Measurements from ENCODE around the gene P4HB.
A peak's percentile ranks its signal among the peaks of the same experiment; 100 is the strongest.

The P4HB gene

GRCh38 chr17:81885454-81885853 lies 25.1 kb upstream of the P4HB start:
- no peak for DNase-seq (ENCODE audit: low read depth in 2 of 2)
- TF ChIP-seq, protein P1, sequence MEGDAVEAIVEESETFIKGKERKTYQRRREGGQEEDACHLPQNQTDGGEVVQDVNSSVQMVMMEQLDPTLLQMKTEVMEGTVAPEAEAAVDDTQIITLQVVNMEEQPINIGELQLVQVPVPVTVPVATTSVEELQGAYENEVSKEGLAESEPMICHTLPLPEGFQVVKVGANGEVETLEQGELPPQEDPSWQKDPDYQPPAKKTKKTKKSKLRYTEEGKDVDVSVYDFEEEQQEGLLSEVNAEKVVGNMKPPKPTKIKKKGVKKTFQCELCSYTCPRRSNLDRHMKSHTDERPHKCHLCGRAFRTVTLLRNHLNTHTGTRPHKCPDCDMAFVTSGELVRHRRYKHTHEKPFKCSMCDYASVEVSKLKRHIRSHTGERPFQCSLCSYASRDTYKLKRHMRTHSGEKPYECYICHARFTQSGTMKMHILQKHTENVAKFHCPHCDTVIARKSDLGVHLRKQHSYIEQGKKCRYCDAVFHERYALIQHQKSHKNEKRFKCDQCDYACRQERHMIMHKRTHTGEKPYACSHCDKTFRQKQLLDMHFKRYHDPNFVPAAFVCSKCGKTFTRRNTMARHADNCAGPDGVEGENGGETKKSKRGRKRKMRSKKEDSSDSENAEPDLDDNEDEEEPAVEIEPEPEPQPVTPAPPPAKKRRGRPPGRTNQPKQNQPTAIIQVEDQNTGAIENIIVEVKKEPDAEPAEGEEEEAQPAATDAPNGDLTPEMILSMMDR (IDR thresholded peaks at IDR 0.05; ENCODE audit: low read depth, low read length), result no peak
- no peak overlapping the region for H3K4me3 ChIP-seq (replicated peaks in 1 of 2; ENCODE audit: low read depth in 2 of 2, low read length in 2 of 2)

GRCh38 chr17:81884968-81885367 lies 24.6 kb upstream of the P4HB start:
- H3K4me3 ChIP-seq (replicated peaks in 1 of 2; ENCODE audit: low read depth in 2 of 2, low read length in 2 of 2), result no peak overlapping the region
- DNase-seq (ENCODE audit: low read depth in 2 of 2), result no peak
- TF ChIP-seq, protein P1 (IDR thresholded peaks at IDR 0.05; ENCODE audit: low read depth, low read length), result no peak

- no peak overlapping the region for H3K4me3 ChIP-seq (replicated peaks in 1 of 2; ENCODE audit: low read depth in 2 of 2, low read length in 2 of 2)
- TF ChIP-seq, protein P1 (IDR thresholded peaks at IDR 0.05; ENCODE audit: low read depth, low read length), result no peak
- DNase-seq (ENCODE audit: low read depth in 2 of 2), result peak; percentile 48 to 59
Observed at GRCh38 chr17:81884520-81884919, 24.2 kb upstream of the P4HB start.

DNA sequence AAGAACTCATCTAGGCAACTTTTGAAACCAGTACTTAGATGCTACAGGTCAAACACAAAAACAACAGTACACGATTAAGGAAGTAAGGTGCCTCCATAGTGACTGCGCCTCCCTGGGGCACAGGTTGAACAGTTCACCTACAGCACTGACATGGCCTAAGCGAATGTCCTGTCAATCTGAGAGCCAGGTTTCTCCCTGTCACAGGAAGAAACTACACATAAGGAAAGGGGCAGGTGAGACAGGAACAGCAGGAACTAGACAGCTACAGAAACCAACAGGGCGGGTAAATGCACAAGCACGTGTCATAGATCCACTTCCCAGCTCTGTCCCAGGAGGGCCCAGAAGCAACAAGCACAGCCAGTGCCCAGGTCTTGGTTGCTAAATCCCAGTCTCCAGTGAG lies 18.8 kb upstream of the P4HB start:
- H3K4me3 ChIP-seq (replicated peaks in 1 of 2; ENCODE audit: low read depth in 2 of 2, low read length in 2 of 2), result no peak overlapping the region
- TF ChIP-seq, protein P1 (IDR thresholded peaks at IDR 0.05; ENCODE audit: low read depth, low read length), result no peak
- no peak for DNase-seq (ENCODE audit: low read depth in 2 of 2)

- H3K4me3 ChIP-seq (replicated peaks in 1 of 2; ENCODE audit: low read depth in 2 of 2, low read length in 2 of 2), result no peak overlapping the region
- TF ChIP-seq, protein P1 (IDR thresholded peaks at IDR 0.05; ENCODE audit: low read depth, low read length), result no peak
- DNase-seq (ENCODE audit: low read depth in 2 of 2), result no peak
Observed at GRCh38 chr17:81878294-81878693, 18.0 kb upstream of the P4HB start.

DNA sequence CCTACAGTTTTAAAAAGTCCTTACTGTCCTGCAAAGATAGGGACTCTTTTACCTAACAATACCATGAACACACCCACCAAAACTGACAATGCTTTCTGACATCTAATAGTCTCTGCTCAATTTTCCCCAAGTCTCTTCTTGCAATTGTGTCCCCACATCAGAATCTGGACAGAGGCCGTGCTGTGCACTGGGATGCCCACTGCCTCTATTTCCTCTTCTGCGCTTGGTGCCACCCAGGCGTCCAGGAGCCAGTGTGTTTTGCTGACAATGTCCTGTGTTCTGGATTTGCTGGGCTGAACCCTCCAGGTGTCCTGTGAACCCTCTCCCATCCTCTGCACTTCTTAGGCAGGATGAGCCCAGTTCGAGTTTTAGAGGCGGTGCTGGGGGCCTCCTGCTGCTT lies 17.2 kb upstream of the P4HB start:
- DNase-seq (ENCODE audit: low read depth in 2 of 2), result no peak
- TF ChIP-seq, protein P1 (IDR thresholded peaks at IDR 0.05; ENCODE audit: low read depth, low read length), result no peak
- no peak overlapping the region for H3K4me3 ChIP-seq (replicated peaks in 1 of 2; ENCODE audit: low read depth in 2 of 2, low read length in 2 of 2)
